Adrenal gland (tissue), 5 donors: Measurements from ENCODE around the gene BACH1.

ENCODE experiments used
- POLR2A ChIP-seq, 2 donors: fragments of 450-650 bp; IDR thresholded peaks; one replicate each; pipeline ENCODE4 v1.6.1; 2017; ENCODE audit warnings: antibody characterized with exemption in 2 of 2, mild to moderate bottlenecking in 2 of 2, moderate library complexity in 1 of 2
- TF ChIP-seq, protein P1 (sequence below), 6 experiments: fragments of 450-650 bp in 4 of 6; fragments of 200-600 bp in 2 of 6; sonication (generic) in 1 of 6; IDR thresholded peaks; 1 replicate in 5 of 6; 2 replicates in 1 of 6; pipeline versions ENCODE4 v1.5.1 to v1.8.0; 2016 to 2021; ENCODE audit warnings: antibody characterized with exemption in 6 of 6, mild to moderate bottlenecking in 2 of 6, moderate library complexity in 1 of 6
- donor health status: DM: no; HTN: no; CAD: no.

DNA sequence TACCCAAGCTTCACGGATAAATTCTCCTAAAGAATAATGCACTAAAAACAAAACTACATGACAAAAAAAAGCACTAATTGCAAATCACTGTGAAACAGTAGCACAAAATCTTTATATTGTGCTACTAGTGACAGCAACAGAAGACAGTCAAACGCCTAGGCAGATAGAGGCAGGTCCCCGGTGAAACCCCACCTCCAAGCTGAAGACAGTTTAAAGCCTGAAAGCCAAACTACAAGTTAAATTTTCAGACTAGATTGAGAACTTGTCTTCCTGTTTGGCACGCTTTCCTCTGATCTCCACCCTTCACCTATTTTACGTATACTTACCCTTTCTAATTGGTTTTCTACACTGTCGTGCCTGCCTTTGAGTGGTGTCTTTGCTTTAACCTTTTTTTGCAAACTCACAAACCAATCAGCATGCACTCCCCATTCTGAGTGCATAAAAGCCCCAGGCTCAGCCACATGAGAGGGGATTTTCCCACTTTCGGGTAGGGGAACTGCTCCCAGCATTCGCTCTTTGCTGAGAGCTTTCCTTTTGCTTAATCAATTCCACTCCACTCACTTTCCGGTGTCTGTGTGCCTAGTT is 3.6 kb upstream of the BACH1 start:
- TF ChIP-seq POLR2A (IDR thresholded peaks at IDR 0.05): no peak
- TF ChIP-seq, protein P1, sequence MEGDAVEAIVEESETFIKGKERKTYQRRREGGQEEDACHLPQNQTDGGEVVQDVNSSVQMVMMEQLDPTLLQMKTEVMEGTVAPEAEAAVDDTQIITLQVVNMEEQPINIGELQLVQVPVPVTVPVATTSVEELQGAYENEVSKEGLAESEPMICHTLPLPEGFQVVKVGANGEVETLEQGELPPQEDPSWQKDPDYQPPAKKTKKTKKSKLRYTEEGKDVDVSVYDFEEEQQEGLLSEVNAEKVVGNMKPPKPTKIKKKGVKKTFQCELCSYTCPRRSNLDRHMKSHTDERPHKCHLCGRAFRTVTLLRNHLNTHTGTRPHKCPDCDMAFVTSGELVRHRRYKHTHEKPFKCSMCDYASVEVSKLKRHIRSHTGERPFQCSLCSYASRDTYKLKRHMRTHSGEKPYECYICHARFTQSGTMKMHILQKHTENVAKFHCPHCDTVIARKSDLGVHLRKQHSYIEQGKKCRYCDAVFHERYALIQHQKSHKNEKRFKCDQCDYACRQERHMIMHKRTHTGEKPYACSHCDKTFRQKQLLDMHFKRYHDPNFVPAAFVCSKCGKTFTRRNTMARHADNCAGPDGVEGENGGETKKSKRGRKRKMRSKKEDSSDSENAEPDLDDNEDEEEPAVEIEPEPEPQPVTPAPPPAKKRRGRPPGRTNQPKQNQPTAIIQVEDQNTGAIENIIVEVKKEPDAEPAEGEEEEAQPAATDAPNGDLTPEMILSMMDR (IDR thresholded peaks at IDR 0.05): no peak
